ENCODE results near the gene HSD17B3. TPM values are rescaled to one million over a fixed set of nuclear protein-coding genes. Genes with fewer than 3 reads are reported as not detected.

The HSD17B3 gene
- total and polyA plus RNA-seq, 2 of the 13 experiments (the other 11 are each of a cell fraction or from before 2014, with no cell fraction given), result 0.12 TPM; not detected in 1

DNA sequence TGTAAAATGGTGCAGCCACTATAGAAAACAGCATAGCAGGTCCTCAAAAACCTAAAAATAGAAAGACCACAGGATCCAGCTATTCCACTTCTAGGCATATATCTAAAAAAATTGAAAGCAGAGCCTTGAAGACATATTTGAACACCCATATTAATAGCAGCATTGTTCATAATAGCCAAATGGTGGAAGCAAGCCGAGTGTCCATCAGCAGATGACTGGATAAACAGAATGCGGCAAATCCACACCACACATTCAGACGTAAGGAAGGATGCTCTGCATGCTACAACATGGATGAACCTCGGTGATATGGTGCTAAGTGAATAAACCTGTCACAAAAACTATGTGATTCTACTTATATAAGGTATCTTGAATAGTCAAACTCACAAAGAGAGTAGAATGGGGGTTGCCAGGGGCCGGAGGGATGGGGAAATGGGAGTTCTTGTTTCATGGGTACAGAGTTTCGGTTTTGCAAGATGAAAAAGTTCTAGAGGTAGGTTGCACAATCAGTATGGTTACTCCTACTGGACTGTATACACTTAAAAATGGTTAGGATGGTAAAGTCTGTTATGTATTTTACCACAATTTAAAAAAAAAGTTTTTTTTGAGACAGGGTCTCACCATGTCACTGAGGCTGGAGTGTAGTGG is 17.1 kb upstream of the HSD17B3 start:
- in situ Hi-C loops (cut with HindIII; ENCODE audit: extremely low pct_ligation_motif_present, low pct_unique_long_range_greater_than_20kb), result loop anchor here (5.0 kb wide), 1 partner anchor 82 kb away; no protein-coding TSS in a partner anchor
- intact Hi-C loops (cut with micrococcal nuclease; ENCODE audit: unreplicated experiment), result no loop called here
- Histone ChIP-seq H3K9me3 (ENCODE audit: low read length) (no peaks in the 10 kb centered on the region), H4K20me1 (ENCODE audit: insufficient read depth, low read length) (no peaks in the 10 kb centered on the region), H3K4me1 (ENCODE audit: insufficient read depth, low read length) (no peaks in the 10 kb centered on the region), H2AFZ (ENCODE audit: low read length) (no peak overlapping the region), H3K4me3 (replicated peaks in 1 of 3; ENCODE audit: insufficient read depth in 1 of 3, low read depth in 2 of 3, low read length in 3 of 3) (no peak overlapping the region), H3K79me2 (ENCODE audit: insufficient read depth, low read length) (no peaks in the 10 kb centered on the region), H3K4me2 (ENCODE audit: low read depth, low read length) (no peak overlapping the region), H3K36me3 (replicated peaks in 1 of 2; ENCODE audit: control insufficient read depth in 1 of 2, insufficient read depth in 2 of 2, low read length in 2 of 2) (peaks cover 7 to 31% of the 10 kb centered on the region in 2 experiments), H3K27me3 (ENCODE audit: control insufficient read depth in 1 of 2, insufficient read depth in 2 of 2, low read length in 2 of 2) (no peaks in the 10 kb centered on the region), H3K27ac (ENCODE audit: extremely low read length, insufficient read depth, low read length) (no peak overlapping the region), H3K9ac (ENCODE audit: insufficient read depth, low read depth, low read length) (no peak overlapping the region)
- ChIA-PET CTCF (ENCODE audit: low intra/inter-chr PET ratio, low total read pairs) (no interaction called here), POLR2A (no interaction called here)
- 96% methylated on average over 6 of the region's 6 CpGs for WGBS (ENCODE audit: low lambda C conversion rate)
- no peak for DNase-seq (ENCODE audit: low spot score)
- ATAC-seq, result no peak
- BruUV-seq (replicated peaks), result no TSS peak
- FAIRE-seq, result no peak
- TF ChIP-seq POLR2AphosphoS5 (IDR thresholded peaks at IDR 0.05; ENCODE audit: low read depth, low read length), result 0 out of 2 replicates have a peak, but pooled peaks have one; percentile 22
- TF ChIP-seq CEBPB (IDR thresholded peaks at IDR 0.05; ENCODE audit: borderline replicate concordance, low read depth, low read length), result peak; percentile 49; the same call in 1 of the 2 replicates
- TF ChIP-seq NFE2L1 (CRISPR knock-in tag; IDR thresholded peaks at IDR 0.05; ENCODE audit: borderline replicate concordance), result no peak

GRCh38 chr9:96317335-96317980 is 15.5 kb upstream of the HSD17B3 start:
- H3K36me3 ChIP-seq (replicated peaks in 1 of 2; ENCODE audit: control insufficient read depth in 1 of 2, insufficient read depth in 2 of 2, low read length in 2 of 2), result peaks cover 6 to 28% of the 10 kb centered on the region in 2 experiments; a peak in 4 of 5 replicates
- no peak overlapping the region for H2AFZ ChIP-seq (ENCODE audit: low read length)
- no peak overlapping the region for H3K9ac ChIP-seq (ENCODE audit: insufficient read depth, low read depth, low read length)
- ChIA-PET POLR2A (no interaction called here), CTCF (ENCODE audit: low intra/inter-chr PET ratio, low total read pairs) (interaction anchor here (0.6 to 1.5 kb wide), 3 partner anchors 65 to 99 kb away, joined by 3 to 15 read pairs (median 4); no protein-coding TSS in a partner anchor)
- H3K27ac ChIP-seq (ENCODE audit: extremely low read length, insufficient read depth, low read length), result no peak overlapping the region
- WGBS (ENCODE audit: low lambda C conversion rate), result 76% methylated on average over 9 of the region's 9 CpGs
- intact Hi-C loops (cut with micrococcal nuclease; ENCODE audit: unreplicated experiment) (loop anchor here (1.0 kb wide), 1 partner anchor 85 kb away; no protein-coding TSS in a partner anchor), in situ Hi-C loops (cut with HindIII; ENCODE audit: extremely low pct_ligation_motif_present, low pct_unique_long_range_greater_than_20kb) (loop anchor here (5.0 kb wide), 1 partner anchor 80 kb away; no protein-coding TSS in a partner anchor)
- H3K27me3 ChIP-seq (ENCODE audit: control insufficient read depth in 1 of 2, insufficient read depth in 2 of 2, low read length in 2 of 2), result no peaks in the 10 kb centered on the region
- no peaks in the 10 kb centered on the region for H4K20me1 ChIP-seq (ENCODE audit: insufficient read depth, low read length)
- peak; percentile 27 for DNase-seq (ENCODE audit: low spot score)
- H3K9me3 ChIP-seq (ENCODE audit: low read length), result peaks cover 12% of the 10 kb centered on the region
- no peak overlapping the region for H3K4me3 ChIP-seq (replicated peaks in 1 of 3; ENCODE audit: insufficient read depth in 1 of 3, low read depth in 2 of 3, low read length in 3 of 3)
- no peaks in the 10 kb centered on the region for H3K79me2 ChIP-seq (ENCODE audit: insufficient read depth, low read length)
- ATAC-seq, result peak; percentile 66
- no peaks in the 10 kb centered on the region for H3K4me1 ChIP-seq (ENCODE audit: insufficient read depth, low read length)
- peak; percentile 59 for FAIRE-seq
- no TSS peak for BruUV-seq (replicated peaks)
- no peak overlapping the region for H3K4me2 ChIP-seq (ENCODE audit: low read depth, low read length)
- TF ChIP-seq ZEB1 (IDR thresholded peaks at IDR 0.05; ENCODE audit: insufficient replicate concordance, low read depth) (no peak), CSRNP2 (CRISPR knock-in tag; conservative IDR thresholded peaks at IDR 0.05; ENCODE audit: low read depth) (no peak), SMC3 (IDR thresholded peaks at IDR 0.05; ENCODE audit: low read length) (peak; percentile 66), HNRNPUL1 (IDR thresholded peaks at IDR 0.05; ENCODE audit: low read depth, low read length) (no peak), HMGA1 (CRISPR knock-in tag; conservative IDR thresholded peaks at IDR 0.05) (no peak), SNAPC5 (CRISPR knock-in tag; IDR thresholded peaks at IDR 0.05; ENCODE audit: borderline replicate concordance) (no peak)
- TF ChIP-seq, protein P1, sequence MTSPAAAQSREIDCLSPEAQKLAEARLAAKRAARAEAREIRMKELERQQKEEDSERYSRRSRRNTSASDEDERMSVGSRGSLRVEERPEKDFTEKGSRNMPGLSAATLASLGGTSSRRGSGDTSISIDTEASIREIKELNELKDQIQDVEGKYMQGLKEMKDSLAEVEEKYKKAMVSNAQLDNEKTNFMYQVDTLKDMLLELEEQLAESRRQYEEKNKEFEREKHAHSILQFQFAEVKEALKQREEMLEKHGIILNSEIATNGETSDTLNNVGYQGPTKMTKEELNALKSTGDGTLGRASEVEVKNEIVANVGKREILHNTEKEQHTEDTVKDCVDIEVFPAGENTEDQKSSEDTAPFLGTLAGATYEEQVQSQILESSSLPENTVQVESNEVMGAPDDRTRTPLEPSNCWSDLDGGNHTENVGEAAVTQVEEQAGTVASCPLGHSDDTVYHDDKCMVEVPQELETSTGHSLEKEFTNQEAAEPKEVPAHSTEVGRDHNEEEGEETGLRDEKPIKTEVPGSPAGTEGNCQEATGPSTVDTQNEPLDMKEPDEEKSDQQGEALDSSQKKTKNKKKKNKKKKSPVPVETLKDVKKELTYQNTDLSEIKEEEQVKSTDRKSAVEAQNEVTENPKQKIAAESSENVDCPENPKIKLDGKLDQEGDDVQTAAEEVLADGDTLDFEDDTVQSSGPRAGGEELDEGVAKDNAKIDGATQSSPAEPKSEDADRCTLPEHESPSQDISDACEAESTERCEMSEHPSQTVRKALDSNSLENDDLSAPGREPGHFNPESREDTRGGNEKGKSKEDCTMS (CRISPR knock-in tag; conservative IDR thresholded peaks at IDR 0.05), result no peak

Measured in HepG2 (cell line).